Fibroblast of the conjunctiva (primary cell): Measurements from ENCODE around the gene KIAA0319L.
A peak's percentile ranks its signal among the peaks of the same experiment; 100 is the strongest.
"Not testable (repeated sequence)": the region's sequence is repeated elsewhere in the genome, so short reads cannot be mapped to it uniquely, and the experiment has no call there.

Experiments
- DNase-seq: peaks from one replicate; pipeline ENCODE4 v3.0.0-alpha.2; 2010; ENCODE audit warnings: low read depth

The KIAA0319L gene

GRCh38 chr1:35580949-35581388 lies 23.8 kb upstream of the KIAA0319L start:
- DNase-seq, result no peak

GRCh38 chr1:35577071-35577998 lies 20.1 kb upstream of the KIAA0319L start:
- DNase-seq, result no peak

- DNase-seq, result not testable (repeated sequence)
These were observed 19.5 kb upstream of the KIAA0319L start for GRCh38 chr1:35576766-35577070.

- DNase-seq, result no peak
These were observed 19.0 kb upstream of the KIAA0319L start for GRCh38 chr1:35576061-35576765.

- no peak for DNase-seq
These were observed 18.3 kb upstream of the KIAA0319L start for GRCh38 chr1:35575416-35575958.

GRCh38 chr1:35574655-35575415 lies 17.6 kb upstream of the KIAA0319L start:
- DNase-seq, result no peak

- DNase-seq, result no peak
These were observed 17.0 kb upstream of the KIAA0319L start for GRCh38 chr1:35574125-35574654.

GRCh38 chr1:35573198-35574124 lies 16.3 kb upstream of the KIAA0319L start, which contains the start of gene TFAP2E:
TSS of gene TFAP2E (plus strand) at chr1:35573314. CDS start at chr1:35573578, 264 bp downstream.
- DNase-seq, result no peak

- no peak for DNase-seq
These were observed 15.1 kb upstream of the KIAA0319L start for GRCh38 chr1:35572296-35572695.

GRCh38 chr1:35571263-35571662 lies 14.1 kb upstream of the KIAA0319L start:
- no peak for DNase-seq

GRCh38 chr1:35570589-35571137 lies 13.5 kb upstream of the KIAA0319L start:
- no peak for DNase-seq

GRCh38 chr1:35569936-35570335 lies 12.7 kb upstream of the KIAA0319L start:
- DNase-seq, result no peak

- peak; percentile 51 for DNase-seq
These were observed 11.8 kb upstream of the KIAA0319L start for GRCh38 chr1:35568975-35569395.

- DNase-seq, result no peak
These were observed 10.8 kb upstream of the KIAA0319L start for GRCh38 chr1:35567947-35568558.

GRCh38 chr1:35565742-35566133 lies 8.5 kb upstream of the KIAA0319L start:
- no peak for DNase-seq

- no peak for DNase-seq
These were observed 7.9 kb upstream of the KIAA0319L start for GRCh38 chr1:35564884-35565741.

- peak; percentile 66 for DNase-seq
These were observed 7.1 kb upstream of the KIAA0319L start for GRCh38 chr1:35564037-35564883.

GRCh38 chr1:35563166-35563565 lies 6.0 kb upstream of the KIAA0319L start:
- DNase-seq, result no peak
